ENCODE results near the gene RFESD.
A peak's percentile ranks its signal among the peaks of the same experiment; 100 is the strongest.

The RFESD gene

DNA sequence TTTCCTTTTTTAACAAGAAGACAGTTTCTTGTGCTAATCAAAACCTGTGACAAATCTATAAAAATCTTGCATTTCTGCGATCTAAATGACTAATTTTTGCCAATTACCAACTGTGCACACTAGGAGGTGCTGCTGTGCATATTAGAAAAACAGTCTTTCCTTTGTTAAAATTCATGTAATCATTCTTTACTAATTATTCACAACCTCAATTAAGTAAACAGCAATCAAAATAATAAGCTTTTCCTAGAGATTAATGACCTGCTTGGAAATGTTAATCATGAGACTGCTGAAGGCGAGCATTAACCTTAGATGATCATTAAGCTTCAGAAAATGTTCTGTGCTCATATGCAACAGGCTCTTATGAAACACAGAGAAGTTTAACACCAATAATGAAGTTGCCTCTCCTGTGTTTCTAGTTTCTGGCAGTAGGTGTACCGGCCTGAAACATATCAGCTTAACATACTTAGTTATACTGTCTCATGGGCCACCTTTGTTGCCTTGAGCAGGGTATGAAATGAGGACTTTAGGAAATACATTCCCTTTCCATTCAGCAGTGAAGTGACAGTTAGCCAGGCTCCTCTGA is 17.7 kb downstream of the RFESD start:
- TF ChIP-seq, protein P1, sequence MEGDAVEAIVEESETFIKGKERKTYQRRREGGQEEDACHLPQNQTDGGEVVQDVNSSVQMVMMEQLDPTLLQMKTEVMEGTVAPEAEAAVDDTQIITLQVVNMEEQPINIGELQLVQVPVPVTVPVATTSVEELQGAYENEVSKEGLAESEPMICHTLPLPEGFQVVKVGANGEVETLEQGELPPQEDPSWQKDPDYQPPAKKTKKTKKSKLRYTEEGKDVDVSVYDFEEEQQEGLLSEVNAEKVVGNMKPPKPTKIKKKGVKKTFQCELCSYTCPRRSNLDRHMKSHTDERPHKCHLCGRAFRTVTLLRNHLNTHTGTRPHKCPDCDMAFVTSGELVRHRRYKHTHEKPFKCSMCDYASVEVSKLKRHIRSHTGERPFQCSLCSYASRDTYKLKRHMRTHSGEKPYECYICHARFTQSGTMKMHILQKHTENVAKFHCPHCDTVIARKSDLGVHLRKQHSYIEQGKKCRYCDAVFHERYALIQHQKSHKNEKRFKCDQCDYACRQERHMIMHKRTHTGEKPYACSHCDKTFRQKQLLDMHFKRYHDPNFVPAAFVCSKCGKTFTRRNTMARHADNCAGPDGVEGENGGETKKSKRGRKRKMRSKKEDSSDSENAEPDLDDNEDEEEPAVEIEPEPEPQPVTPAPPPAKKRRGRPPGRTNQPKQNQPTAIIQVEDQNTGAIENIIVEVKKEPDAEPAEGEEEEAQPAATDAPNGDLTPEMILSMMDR (IDR thresholded peaks at IDR 0.05; ENCODE audit: low read depth, low read length, missing control alignments), result peak; percentile 69
- DNase-seq (ENCODE audit: low read depth), result no peak
- H3K4me3 ChIP-seq (ENCODE audit: low read depth, low read length), result no peak overlapping the region

DNA sequence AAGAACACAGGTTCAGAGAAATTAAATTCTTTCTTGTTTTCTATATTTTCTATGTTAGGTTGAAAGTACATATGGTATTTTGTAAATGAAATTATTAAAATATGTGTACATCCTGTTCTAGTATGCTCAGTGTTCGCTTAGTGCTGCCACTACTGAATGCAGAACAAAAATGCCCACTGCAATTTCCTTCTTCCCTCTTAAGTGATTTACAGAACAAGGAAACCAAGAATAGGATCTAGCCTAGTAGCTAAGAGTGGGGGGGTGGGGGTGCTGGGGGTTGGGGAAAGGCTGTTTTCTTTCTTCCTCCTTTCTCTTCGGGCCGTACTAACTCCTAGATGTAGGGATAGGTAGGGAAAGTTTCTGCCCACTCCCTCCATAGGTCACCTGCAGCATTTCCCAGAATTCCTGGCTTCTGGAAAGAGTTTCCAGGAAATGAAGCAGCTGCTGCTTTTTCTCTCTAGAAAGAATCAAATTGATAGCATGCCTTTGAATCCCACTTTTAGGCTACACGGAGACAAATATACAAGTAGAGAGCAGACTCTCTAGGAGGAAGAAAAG is 20.6 kb downstream of the RFESD start:
- H3K4me3 ChIP-seq (ENCODE audit: low read depth, low read length), result no peak overlapping the region
- TF ChIP-seq, protein P1 (IDR thresholded peaks at IDR 0.05; ENCODE audit: low read depth, low read length, missing control alignments), result no peak
- DNase-seq (ENCODE audit: low read depth), result no peak

DNA sequence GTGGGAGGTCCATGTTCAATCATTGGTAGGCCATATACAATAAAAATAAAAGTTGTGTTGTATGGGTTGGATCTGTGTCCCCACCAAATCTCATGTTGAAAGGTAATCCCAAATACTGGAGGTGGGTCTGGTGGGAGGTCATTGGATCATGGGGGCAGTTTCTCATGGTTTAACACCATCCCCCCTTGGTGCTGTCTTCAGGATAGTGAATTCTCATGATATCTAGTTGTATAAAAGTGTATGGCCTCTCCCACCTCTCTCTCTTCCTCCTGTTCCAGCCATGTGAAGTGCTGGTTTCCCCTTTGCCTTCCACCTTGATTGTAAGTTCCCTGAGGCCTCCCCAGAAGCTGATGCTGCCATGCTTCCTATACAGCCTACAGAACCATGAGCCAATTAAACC is 21.1 kb downstream of the RFESD start:
- no peak overlapping the region for H3K4me3 ChIP-seq (ENCODE audit: low read depth, low read length)
- TF ChIP-seq, protein P1 (IDR thresholded peaks at IDR 0.05; ENCODE audit: low read depth, low read length, missing control alignments), result no peak
- DNase-seq (ENCODE audit: low read depth), result no peak

DNA sequence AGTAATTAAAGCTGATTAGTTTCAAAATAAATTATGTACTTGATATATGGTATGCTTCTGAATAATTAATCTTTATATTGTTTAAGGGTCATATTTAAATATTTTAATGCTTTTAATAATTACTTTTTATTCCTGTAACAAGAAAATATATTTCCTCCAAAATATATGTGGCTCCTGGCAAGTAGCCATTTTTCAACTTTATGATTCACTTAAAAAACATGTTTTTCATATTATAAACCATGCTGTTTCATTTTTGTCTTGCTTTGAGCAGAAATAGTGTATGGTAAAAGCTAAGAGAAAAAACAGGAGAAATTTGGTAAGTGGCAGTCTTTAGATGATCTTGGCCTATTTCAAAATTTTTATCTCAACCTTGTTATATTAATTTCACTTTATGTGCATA is 21.6 kb downstream of the RFESD start:
- TF ChIP-seq, protein P1 (IDR thresholded peaks at IDR 0.05; ENCODE audit: low read depth, low read length, missing control alignments), result no peak
- H3K4me3 ChIP-seq (ENCODE audit: low read depth, low read length), result no peak overlapping the region
- no peak for DNase-seq (ENCODE audit: low read depth)

DNA sequence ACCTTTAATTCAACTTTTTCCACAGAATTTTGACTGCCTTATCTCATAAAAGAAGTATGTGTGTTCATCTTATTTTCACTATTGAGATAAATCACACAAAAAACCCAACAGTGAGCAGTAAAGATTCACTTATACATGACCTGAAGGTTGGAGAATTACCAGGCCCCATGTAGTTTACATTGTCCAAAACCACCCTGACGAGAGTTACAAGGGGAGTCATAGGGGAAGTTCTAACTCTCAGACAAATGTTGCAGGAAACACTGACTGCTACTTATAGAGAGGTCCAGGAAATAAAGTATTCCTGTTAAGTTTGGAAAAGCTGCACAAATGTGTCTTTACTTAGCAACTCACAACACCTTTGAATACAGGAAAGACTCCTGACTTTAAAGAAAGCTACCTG is 22.2 kb downstream of the RFESD start:
- no peak for DNase-seq (ENCODE audit: low read depth)
- H3K4me3 ChIP-seq (ENCODE audit: low read depth, low read length), result no peak overlapping the region
- TF ChIP-seq, protein P1 (IDR thresholded peaks at IDR 0.05; ENCODE audit: low read depth, low read length, missing control alignments), result no peak

DNA sequence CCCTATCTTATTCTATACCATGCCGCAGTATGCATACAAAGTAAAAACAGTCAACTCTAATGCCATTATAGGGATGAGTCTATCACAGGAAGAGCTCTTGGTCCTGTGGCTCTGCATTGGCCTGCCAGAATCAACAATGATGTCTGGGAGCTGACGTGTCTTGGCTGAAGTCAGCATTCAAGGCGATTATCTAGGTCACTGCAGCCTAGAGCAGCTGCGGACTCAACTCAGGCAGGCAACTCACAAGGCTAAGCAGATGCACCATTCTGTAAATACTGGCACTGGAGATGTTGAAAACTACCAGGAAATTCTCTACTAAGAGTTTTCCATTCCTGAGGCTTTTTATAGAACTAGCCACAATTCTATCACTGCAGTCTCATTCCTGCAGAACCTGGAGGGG is 23.0 kb downstream of the RFESD start:
- no peak overlapping the region for H3K4me3 ChIP-seq (ENCODE audit: low read depth, low read length)
- no peak for DNase-seq (ENCODE audit: low read depth)
- TF ChIP-seq, protein P1 (IDR thresholded peaks at IDR 0.05; ENCODE audit: low read depth, low read length, missing control alignments), result no peak

DNA sequence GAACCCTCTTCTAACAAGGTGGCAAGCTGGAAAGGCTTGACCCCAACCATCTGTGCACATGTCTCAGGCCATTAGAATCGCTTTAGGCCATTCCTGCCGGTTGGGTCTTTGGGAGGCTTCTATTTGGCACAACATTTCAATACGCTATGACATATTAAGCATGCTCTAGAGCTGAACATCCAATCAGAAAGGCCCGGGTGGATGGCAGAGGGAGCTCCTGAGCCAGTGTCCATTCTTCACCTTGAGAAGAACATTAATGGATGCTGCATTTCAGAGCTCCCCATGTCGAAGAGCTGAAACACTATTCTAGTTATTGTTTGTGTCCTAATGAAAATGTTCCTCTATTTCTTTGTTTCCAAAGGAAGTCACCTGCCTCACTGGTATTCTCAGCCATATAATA is 23.4 kb downstream of the RFESD start:
- no peak overlapping the region for H3K4me3 ChIP-seq (ENCODE audit: low read depth, low read length)
- DNase-seq (ENCODE audit: low read depth), result no peak
- TF ChIP-seq, protein P1 (IDR thresholded peaks at IDR 0.05; ENCODE audit: low read depth, low read length, missing control alignments), result no peak

Measured in GM12864 (cell line).